ENCODE measurements around the gene KLHL14. TPM values are rescaled to one million over a fixed set of nuclear protein-coding genes. Genes with fewer than 3 reads are reported as not detected.

KLHL14 gene
- total and polyA plus RNA-seq, 2 experiments from 2014 or later = 0.44 to 1.9 TPM

DNA sequence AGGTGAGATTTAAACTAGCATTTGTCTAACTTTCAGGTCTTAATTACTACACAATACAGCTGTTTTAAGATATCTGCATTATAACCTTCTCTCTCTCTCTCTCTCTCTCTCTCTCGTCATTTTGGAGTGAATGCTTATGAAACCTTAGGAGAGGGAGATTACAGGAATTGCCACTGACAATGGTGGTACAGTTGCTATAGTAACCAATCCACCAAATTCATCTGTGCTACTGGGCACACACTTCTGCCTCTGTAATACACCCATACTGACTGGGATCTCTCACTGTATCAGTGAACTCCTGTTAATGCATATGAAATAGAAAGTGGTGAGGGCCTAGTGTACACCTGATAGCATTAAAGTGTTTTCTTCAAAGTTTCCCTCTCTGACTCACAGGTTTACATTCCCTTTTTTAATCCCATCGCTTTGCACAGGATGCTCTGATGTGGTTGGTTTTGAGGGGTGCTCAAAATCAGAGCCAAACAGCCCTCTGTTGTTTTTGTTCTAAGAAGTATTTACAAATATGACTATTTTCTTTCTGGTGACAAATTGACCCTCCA, 13.1 kb downstream of the KLHL14 start (continued):
- TF ChIP-seq, protein P1, sequence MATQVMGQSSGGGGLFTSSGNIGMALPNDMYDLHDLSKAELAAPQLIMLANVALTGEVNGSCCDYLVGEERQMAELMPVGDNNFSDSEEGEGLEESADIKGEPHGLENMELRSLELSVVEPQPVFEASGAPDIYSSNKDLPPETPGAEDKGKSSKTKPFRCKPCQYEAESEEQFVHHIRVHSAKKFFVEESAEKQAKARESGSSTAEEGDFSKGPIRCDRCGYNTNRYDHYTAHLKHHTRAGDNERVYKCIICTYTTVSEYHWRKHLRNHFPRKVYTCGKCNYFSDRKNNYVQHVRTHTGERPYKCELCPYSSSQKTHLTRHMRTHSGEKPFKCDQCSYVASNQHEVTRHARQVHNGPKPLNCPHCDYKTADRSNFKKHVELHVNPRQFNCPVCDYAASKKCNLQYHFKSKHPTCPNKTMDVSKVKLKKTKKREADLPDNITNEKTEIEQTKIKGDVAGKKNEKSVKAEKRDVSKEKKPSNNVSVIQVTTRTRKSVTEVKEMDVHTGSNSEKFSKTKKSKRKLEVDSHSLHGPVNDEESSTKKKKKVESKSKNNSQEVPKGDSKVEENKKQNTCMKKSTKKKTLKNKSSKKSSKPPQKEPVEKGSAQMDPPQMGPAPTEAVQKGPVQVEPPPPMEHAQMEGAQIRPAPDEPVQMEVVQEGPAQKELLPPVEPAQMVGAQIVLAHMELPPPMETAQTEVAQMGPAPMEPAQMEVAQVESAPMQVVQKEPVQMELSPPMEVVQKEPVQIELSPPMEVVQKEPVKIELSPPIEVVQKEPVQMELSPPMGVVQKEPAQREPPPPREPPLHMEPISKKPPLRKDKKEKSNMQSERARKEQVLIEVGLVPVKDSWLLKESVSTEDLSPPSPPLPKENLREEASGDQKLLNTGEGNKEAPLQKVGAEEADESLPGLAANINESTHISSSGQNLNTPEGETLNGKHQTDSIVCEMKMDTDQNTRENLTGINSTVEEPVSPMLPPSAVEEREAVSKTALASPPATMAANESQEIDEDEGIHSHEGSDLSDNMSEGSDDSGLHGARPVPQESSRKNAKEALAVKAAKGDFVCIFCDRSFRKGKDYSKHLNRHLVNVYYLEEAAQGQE (IDR thresholded peaks at IDR 0.05; ENCODE audit: unreplicated experiment) = no peak
- TF ChIP-seq, protein P2, sequence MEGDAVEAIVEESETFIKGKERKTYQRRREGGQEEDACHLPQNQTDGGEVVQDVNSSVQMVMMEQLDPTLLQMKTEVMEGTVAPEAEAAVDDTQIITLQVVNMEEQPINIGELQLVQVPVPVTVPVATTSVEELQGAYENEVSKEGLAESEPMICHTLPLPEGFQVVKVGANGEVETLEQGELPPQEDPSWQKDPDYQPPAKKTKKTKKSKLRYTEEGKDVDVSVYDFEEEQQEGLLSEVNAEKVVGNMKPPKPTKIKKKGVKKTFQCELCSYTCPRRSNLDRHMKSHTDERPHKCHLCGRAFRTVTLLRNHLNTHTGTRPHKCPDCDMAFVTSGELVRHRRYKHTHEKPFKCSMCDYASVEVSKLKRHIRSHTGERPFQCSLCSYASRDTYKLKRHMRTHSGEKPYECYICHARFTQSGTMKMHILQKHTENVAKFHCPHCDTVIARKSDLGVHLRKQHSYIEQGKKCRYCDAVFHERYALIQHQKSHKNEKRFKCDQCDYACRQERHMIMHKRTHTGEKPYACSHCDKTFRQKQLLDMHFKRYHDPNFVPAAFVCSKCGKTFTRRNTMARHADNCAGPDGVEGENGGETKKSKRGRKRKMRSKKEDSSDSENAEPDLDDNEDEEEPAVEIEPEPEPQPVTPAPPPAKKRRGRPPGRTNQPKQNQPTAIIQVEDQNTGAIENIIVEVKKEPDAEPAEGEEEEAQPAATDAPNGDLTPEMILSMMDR (conservative IDR thresholded peaks at IDR 0.05; ENCODE audit: low read depth in 2 of 2) = no peak
- TF ChIP-seq STAT1 (IDR thresholded peaks at IDR 0.05; ENCODE audit: unreplicated experiment) (no peak), ZNF331 (CRISPR knock-in tag; IDR thresholded peaks at IDR 0.05; ENCODE audit: low read depth) (no peak)

DNA sequence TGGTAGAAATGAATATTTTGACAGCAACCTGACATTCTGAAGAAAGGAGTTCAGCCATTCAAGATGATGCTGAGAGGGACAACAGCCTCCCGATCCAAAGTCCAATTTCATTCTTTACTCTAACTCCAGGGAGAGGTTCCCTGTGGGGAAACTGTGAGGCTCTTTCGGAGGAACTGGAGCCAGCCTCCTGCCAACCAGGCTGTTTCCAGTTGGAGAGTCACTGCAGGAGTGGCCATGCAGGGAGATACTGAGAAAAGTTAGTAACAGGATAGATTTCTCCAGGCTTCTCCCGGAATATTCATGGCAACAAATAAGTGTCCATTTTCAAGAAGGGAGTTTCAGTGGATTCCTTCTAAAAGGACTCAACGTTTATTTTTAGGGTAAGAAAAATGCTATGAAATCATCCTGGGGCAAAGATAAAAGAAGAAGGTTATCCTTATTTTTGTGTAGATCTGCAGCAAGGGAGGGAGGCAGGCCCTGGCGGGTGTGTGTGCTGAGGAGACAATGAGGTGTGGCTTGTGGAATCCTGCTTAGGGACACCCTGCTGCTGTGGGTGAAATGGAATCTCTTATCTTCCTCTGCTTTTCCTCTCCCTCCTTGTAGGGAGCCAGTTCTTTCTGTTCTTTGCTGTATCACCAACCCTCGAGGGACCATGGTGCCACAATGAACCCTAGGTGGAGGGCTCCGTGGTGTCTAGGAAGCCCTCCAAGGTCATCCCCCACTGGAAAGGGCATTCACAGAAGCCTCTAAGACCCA, 18.1 kb downstream of the KLHL14 start:
- H3K4me3 ChIP-seq = no peak overlapping the region
- H2AFZ ChIP-seq = peak overlapping the region; percentile 60; the same call in 1 of the 2 replicates
- H3K36me3 ChIP-seq (ENCODE audit: insufficient read depth) = no peaks in the 10 kb centered on the region
- no peak overlapping the region for H3K27ac ChIP-seq (ENCODE audit: low read depth)
- ATAC-seq = peak; percentile 98
- no peaks in the 10 kb centered on the region for H3K79me2 ChIP-seq (replicated peaks; ENCODE audit: insufficient read depth)
- Mint-ChIP-seq H3K4me1 (peaks cover 34% of the 10 kb centered on the region), H3K4me3 (no peak overlapping the region), H3K27ac (peak overlapping the region; percentile 85), H3K27me3 (ENCODE audit: insufficient read depth, low read depth, poor library complexity) (peaks cover 2% of the 10 kb centered on the region), H3K36me3 (ENCODE audit: low read depth) (peaks cover 3% of the 10 kb centered on the region; the same call in 2 of the 3 replicates), H3K9me3 (no peaks in the 10 kb centered on the region)
- H3K9me2 ChIP-seq (ENCODE audit: insufficient read depth) = no peaks in the 10 kb centered on the region
- peak overlapping the region; percentile 56 for H3K4me2 ChIP-seq
- peaks cover 16% of the 10 kb centered on the region for H3K4me1 ChIP-seq (ENCODE audit: insufficient read depth)
- no peaks in the 10 kb centered on the region for H3F3A ChIP-seq (replicated peaks; ENCODE audit: low read depth)
- no peaks in the 10 kb centered on the region for H3K27me3 ChIP-seq (ENCODE audit: insufficient read depth)
- no peaks in the 10 kb centered on the region for H4K20me1 ChIP-seq (replicated peaks; ENCODE audit: insufficient read depth)
- peak; percentile 40 for DNase-seq (ENCODE audit: low spot score)
- no peak for TF ChIP-seq EZH2phosphoT487 (IDR thresholded peaks at IDR 0.05; ENCODE audit: unreplicated experiment)
- TF ChIP-seq NANOG (IDR thresholded peaks at IDR 0.05; ENCODE audit: borderline replicate concordance) = no peak
- TF ChIP-seq JUNB (IDR thresholded peaks at IDR 0.05; ENCODE audit: unreplicated experiment) = no peak
- TF ChIP-seq CREB1 (CRISPR knock-in tag; IDR thresholded peaks at IDR 0.05; ENCODE audit: low read depth) = no peak
- TF ChIP-seq ZNF114 (CRISPR knock-in tag; IDR thresholded peaks at IDR 0.05) = no peak
- TF ChIP-seq POLR2AphosphoS5 (IDR thresholded peaks at IDR 0.05; ENCODE audit: low read depth) = no peak
- TF ChIP-seq, protein P1 (IDR thresholded peaks at IDR 0.05; ENCODE audit: unreplicated experiment) = no peak
- TF ChIP-seq, protein P2 (conservative IDR thresholded peaks at IDR 0.05; ENCODE audit: low read depth in 2 of 2) = no peak
- TF ChIP-seq, protein P3, sequence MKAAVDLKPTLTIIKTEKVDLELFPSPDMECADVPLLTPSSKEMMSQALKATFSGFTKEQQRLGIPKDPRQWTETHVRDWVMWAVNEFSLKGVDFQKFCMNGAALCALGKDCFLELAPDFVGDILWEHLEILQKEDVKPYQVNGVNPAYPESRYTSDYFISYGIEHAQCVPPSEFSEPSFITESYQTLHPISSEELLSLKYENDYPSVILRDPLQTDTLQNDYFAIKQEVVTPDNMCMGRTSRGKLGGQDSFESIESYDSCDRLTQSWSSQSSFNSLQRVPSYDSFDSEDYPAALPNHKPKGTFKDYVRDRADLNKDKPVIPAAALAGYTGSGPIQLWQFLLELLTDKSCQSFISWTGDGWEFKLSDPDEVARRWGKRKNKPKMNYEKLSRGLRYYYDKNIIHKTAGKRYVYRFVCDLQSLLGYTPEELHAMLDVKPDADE (IDR thresholded peaks at IDR 0.05) = no peak

Data from GM23338 (cell line).